GM10248 (cell line): Measurements from ENCODE around the gene HNRNPM.

Experiments used
- CTCF ChIA-PET: fragments of 300-600 bp; sonication (Branson Sonifier 250); formaldehyde crosslinking; extraction: SDS; loops from one replicate; lab custom pipeline; 2021; ENCODE audit warnings: antibody characterized with exemption; lab: Yijun Ruan, JAX
- POLR2A ChIA-PET: fragments of 350-650 bp; sonication (Branson Sonifier 250); formaldehyde crosslinking; extraction: SDS; loops from one replicate; lab custom pipeline; 2020; ENCODE audit warnings: antibody characterized with exemption; lab: Yijun Ruan, JAX
- DNase-seq: peaks from one replicate; pipeline ENCODE4 v3.0.0; 2012; ENCODE audit errors: extremely low spot score
- CTCF ChIP-seq: IDR thresholded peaks from 2 replicates; pipeline ENCODE4 v1.5.1; 2012; ENCODE audit warnings: mild to moderate bottlenecking, low read depth; ENCODE audit errors: extremely low read depth, missing control alignments, control extremely low read depth

The HNRNPM gene

GRCh38 chr19:8501516-8501915 is 56.7 kb downstream of the HNRNPM start:
- CTCF ChIA-PET = no interaction called here
- no peak for TF ChIP-seq CTCF
- DNase-seq = no peak
- POLR2A ChIA-PET = no interaction called here

GRCh38 chr19:8501981-8502380 is 57.2 kb downstream of the HNRNPM start:
- ChIA-PET POLR2A (no interaction called here), CTCF (no interaction called here)
- DNase-seq = no peak
- no peak for TF ChIP-seq CTCF

- ChIA-PET POLR2A (no interaction called here), CTCF (interaction anchor here (1.0 to 4.1 kb wide), 4 partner anchors 8 to 150 kb away, joined by 4 to 20 read pairs (median 12); no protein-coding TSS in a partner anchor)
- no peak for TF ChIP-seq CTCF
- no peak for DNase-seq
Observed at GRCh38 chr19:8503510-8503909, 58.7 kb downstream of the HNRNPM start.

- DNase-seq = peak; percentile 55
- TF ChIP-seq CTCF = no peak
- POLR2A ChIA-PET = no interaction called here
- CTCF ChIA-PET = interaction anchor here (1.0 to 4.1 kb wide), 7 partner anchors 9 to 150 kb away, joined by 4 to 20 read pairs (median 8); partner anchors contain the start of gene ZNF414
Observed at GRCh38 chr19:8504171-8504570, 59.4 kb downstream of the HNRNPM start.

- DNase-seq = no peak
- ChIA-PET POLR2A (interaction anchor here (0.9 kb wide), 1 partner anchor 9 kb away, joined by 3 read pairs; the partner anchor contains the start of gene ZNF414), CTCF (interaction anchor here (0.7 to 4.1 kb wide), 17 partner anchors 9 to 151 kb away, joined by 3 to 20 read pairs (median 4); partner anchors contain the start of genes MARCHF2 and ZNF414)
- no peak for TF ChIP-seq CTCF
Observed at GRCh38 chr19:8504919-8505318, 60.1 kb downstream of the HNRNPM start.

- TF ChIP-seq CTCF = peak; percentile 87
- ChIA-PET CTCF (interaction anchor here (0.7 to 4.1 kb wide), 24 partner anchors 8 to 152 kb away, joined by 3 to 20 read pairs (median 4); partner anchors contain the start of genes MARCHF2, MYO1F and ZNF414), POLR2A (interaction anchor here (0.9 kb wide), 1 partner anchor 8 kb away, joined by 3 read pairs; the partner anchor contains the start of gene ZNF414)
- peak; percentile 84 for DNase-seq
Observed at GRCh38 chr19:8505680-8506401, 61.1 kb downstream of the HNRNPM start.
